Fibroblast of skin of right quadriceps (primary cell): ENCODE measurements around the gene WIPF1.

Experiments used
- DNase-seq: peaks from one replicate; pipeline ENCODE4 v3.0.0-alpha.2; 2013

Gene WIPF1

GRCh38 chr2:174618179-174618578 lies 20.6 kb upstream of the WIPF1 start:
- no peak for DNase-seq

GRCh38 chr2:174617718-174618117 lies 20.1 kb upstream of the WIPF1 start:
- DNase-seq, result no peak

- DNase-seq, result no peak
These were observed 19.5 kb upstream of the WIPF1 start for GRCh38 chr2:174617120-174617519.

GRCh38 chr2:174615871-174616436 lies 18.4 kb upstream of the WIPF1 start:
- peak; percentile 79 for DNase-seq

- peak; percentile 47 for DNase-seq
These were observed 16.7 kb upstream of the WIPF1 start for GRCh38 chr2:174614261-174614660.

GRCh38 chr2:174613531-174613930 lies 15.9 kb upstream of the WIPF1 start:
- DNase-seq, result no peak

- DNase-seq, result no peak
These were observed 15.4 kb upstream of the WIPF1 start for GRCh38 chr2:174612970-174613369.

GRCh38 chr2:174611854-174612253 lies 14.2 kb upstream of the WIPF1 start:
- no peak for DNase-seq

GRCh38 chr2:174611006-174611405 lies 13.4 kb upstream of the WIPF1 start:
- no peak for DNase-seq

GRCh38 chr2:174610243-174610995 lies 12.8 kb upstream of the WIPF1 start:
- DNase-seq, result peak; percentile 66

GRCh38 chr2:174609261-174609660 lies 11.7 kb upstream of the WIPF1 start:
- DNase-seq, result no peak

GRCh38 chr2:174608866-174609214 lies 11.2 kb upstream of the WIPF1 start:
- no peak for DNase-seq

GRCh38 chr2:174607989-174608865 lies 10.6 kb upstream of the WIPF1 start:
- no peak for DNase-seq

GRCh38 chr2:174607584-174607983 lies 10.0 kb upstream of the WIPF1 start:
- DNase-seq, result no peak

- DNase-seq, result peak; percentile 90
These were observed 8.7 kb upstream of the WIPF1 start for GRCh38 chr2:174606336-174606735.

GRCh38 chr2:174605687-174606086 lies 8.1 kb upstream of the WIPF1 start:
- peak; percentile 32 for DNase-seq

- DNase-seq, result peak; percentile 62
These were observed 5.7 kb upstream of the WIPF1 start for GRCh38 chr2:174603280-174603679.

- DNase-seq, result no peak
These were observed 5.1 kb upstream of the WIPF1 start for GRCh38 chr2:174602745-174603144.

GRCh38 chr2:174600349-174600748 lies 2.7 kb upstream of the WIPF1 start:
- DNase-seq, result no peak

- no peak for DNase-seq
These were observed 1.8 kb upstream of the WIPF1 start for GRCh38 chr2:174599310-174599921.

GRCh38 chr2:174597009-174597344 lies 627 bp downstream of the WIPF1 start:
- DNase-seq, result no peak

GRCh38 chr2:174595891-174596397 lies 1.7 kb downstream of the WIPF1 start:
- no peak for DNase-seq

GRCh38 chr2:174595116-174595809 lies 2.3 kb downstream of the WIPF1 start:
- no peak for DNase-seq
